Lung (tissue), 12 donors: ENCODE measurements around the gene TAAR1. TPM values are rescaled to one million over a fixed set of nuclear protein-coding genes. Genes with fewer than 3 reads are reported as not detected.

Source experiments
- ATAC-seq: fragments of 200-7000 bp; cut with Tn5 transposase; one replicate; pipeline ENCODE4 v1.9.1; 2020; ENCODE audit warnings: moderate number of reproducible peaks; ENCODE audit not compliant: insufficient read depth, low FRiP score
- DNase-seq, 3 donors: peaks; one replicate each; pipeline ENCODE4 v3.0.0-alpha.2; 2013 to 2017
- H3K27ac ChIP-seq, 2 donors: one replicate each; pipeline ENCODE4 v1.5.1; 2013; ENCODE audit warnings: mild to moderate bottlenecking in 2 of 2, moderate library complexity in 2 of 2, control low read depth in 1 of 2, inconsistent platforms in 1 of 2, low read depth in 1 of 2, low read length in 1 of 2
- H3K27me3 ChIP-seq, 3 donors: one replicate each; pipeline ENCODE4 v1.5.1; 2013; ENCODE audit warnings: low read length in 2 of 3; ENCODE audit not compliant: control insufficient read depth in 3 of 3, insufficient read depth in 3 of 3
- H3K36me3 ChIP-seq, 4 donors: one replicate each; pipeline ENCODE4 v1.5.1; 2013; ENCODE audit warnings: low read length in 4 of 4, mild to moderate bottlenecking in 1 of 4, moderate library complexity in 1 of 4; ENCODE audit not compliant: control insufficient read depth in 4 of 4, insufficient read depth in 4 of 4
- H3K4me1 ChIP-seq, 5 donors: one replicate each; pipeline ENCODE4 v1.5.1; 2013; ENCODE audit warnings: low read length in 5 of 5, mild to moderate bottlenecking in 2 of 5, moderate library complexity in 1 of 5; ENCODE audit not compliant: control insufficient read depth in 5 of 5, insufficient read depth in 5 of 5
- H3K4me3 ChIP-seq: one replicate; pipeline ENCODE4 v1.5.1; 2013; ENCODE audit warnings: mild to moderate bottlenecking, control low read depth, moderate library complexity
- H3K9ac ChIP-seq, 2 donors: one replicate each; pipeline ENCODE4 v1.5.1; 2013; ENCODE audit warnings: low read length in 2 of 2, control low read depth in 1 of 2; ENCODE audit not compliant: insufficient read depth in 1 of 2
- H3K9me3 ChIP-seq, 4 donors: one replicate each; pipeline ENCODE4 v1.5.1; 2013; ENCODE audit warnings: low read length in 3 of 4, mild to moderate bottlenecking in 1 of 4, moderate library complexity in 1 of 4; ENCODE audit not compliant: control insufficient read depth in 4 of 4, insufficient read depth in 3 of 4
- WGBS, 2 donors: extraction: QIAGEN DNeasy Blood & Tissue Kit; methylation state at CpG; one replicate each; pipeline ENCODE4 v1.1.7; 2013; 5-methylcytosine and 5-hydroxymethylcytosine counted together
- polyA plus RNA-seq, 2 donors: library from polyadenylated mRNA; stranded (reverse); fragments of 200-250 nt; gene quantifications; one replicate each; pipeline ENCODE4 v1.2.1, GENCODE V29; 2013
- total RNA-seq, 2 donors: library from RNA; depleted of rRNA in 1 of 2; stranded (reverse); fragments of >200 nt in 1 of 2; gene quantifications; one replicate each; pipeline ENCODE4 v1.2.1, GENCODE V29; 2014 to 2021
- TF ChIP-seq, protein P1 (sequence below): IDR thresholded peaks from 2 replicates; pipeline ENCODE4 v1.5.1; 2012; ENCODE audit warnings: mild to moderate bottlenecking; ENCODE audit errors: control extremely low read depth, extremely low read depth
- donor health status: control.
- donor health status: control.
- donor health status: Bipolar disorder and iron deficiency.
- donor health status: healthy.
- donor health status: DM: yes; HTN: yes; CAD: no.

Gene TAAR1
- total and polyA plus RNA-seq, 4 donors = 0.06 TPM; not detected in 3

DNA sequence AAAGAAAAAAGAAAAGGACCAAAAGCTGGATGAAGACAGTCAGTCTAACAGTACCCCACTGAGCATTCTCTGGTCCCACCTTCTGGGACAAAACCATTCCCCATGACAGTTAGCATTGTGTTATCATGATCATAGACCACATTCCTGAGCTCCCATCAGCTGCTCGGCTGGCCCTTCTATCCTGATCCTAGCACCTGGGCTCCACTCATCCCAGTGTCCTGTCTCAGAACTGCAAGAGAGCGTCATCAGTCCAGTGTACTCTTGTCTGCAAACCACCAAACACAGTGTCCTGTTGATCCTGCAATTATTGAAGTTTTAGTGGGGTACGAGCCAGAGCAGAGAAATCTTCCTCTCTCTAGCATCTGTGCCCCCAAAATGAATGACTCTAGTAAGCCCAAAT, 16.0 kb upstream of the TAAR1 start:
- Histone ChIP-seq H3K9ac (no peak overlapping the region), H3K9me3 (no peaks in the 10 kb centered on the region), H3K36me3 (no peaks in the 10 kb centered on the region), H3K4me3 (no peak overlapping the region), H3K27ac (no peak overlapping the region), H3K27me3 (no peaks in the 10 kb centered on the region), H3K4me1 (no peaks in the 10 kb centered on the region)
- TF ChIP-seq, protein P1, sequence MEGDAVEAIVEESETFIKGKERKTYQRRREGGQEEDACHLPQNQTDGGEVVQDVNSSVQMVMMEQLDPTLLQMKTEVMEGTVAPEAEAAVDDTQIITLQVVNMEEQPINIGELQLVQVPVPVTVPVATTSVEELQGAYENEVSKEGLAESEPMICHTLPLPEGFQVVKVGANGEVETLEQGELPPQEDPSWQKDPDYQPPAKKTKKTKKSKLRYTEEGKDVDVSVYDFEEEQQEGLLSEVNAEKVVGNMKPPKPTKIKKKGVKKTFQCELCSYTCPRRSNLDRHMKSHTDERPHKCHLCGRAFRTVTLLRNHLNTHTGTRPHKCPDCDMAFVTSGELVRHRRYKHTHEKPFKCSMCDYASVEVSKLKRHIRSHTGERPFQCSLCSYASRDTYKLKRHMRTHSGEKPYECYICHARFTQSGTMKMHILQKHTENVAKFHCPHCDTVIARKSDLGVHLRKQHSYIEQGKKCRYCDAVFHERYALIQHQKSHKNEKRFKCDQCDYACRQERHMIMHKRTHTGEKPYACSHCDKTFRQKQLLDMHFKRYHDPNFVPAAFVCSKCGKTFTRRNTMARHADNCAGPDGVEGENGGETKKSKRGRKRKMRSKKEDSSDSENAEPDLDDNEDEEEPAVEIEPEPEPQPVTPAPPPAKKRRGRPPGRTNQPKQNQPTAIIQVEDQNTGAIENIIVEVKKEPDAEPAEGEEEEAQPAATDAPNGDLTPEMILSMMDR = no peak
- DNase-seq (no peak), ATAC-seq (no peak)
- 77 to 86% methylated on average over 3 of the region's 3 CpGs for WGBS, 2 donors

DNA sequence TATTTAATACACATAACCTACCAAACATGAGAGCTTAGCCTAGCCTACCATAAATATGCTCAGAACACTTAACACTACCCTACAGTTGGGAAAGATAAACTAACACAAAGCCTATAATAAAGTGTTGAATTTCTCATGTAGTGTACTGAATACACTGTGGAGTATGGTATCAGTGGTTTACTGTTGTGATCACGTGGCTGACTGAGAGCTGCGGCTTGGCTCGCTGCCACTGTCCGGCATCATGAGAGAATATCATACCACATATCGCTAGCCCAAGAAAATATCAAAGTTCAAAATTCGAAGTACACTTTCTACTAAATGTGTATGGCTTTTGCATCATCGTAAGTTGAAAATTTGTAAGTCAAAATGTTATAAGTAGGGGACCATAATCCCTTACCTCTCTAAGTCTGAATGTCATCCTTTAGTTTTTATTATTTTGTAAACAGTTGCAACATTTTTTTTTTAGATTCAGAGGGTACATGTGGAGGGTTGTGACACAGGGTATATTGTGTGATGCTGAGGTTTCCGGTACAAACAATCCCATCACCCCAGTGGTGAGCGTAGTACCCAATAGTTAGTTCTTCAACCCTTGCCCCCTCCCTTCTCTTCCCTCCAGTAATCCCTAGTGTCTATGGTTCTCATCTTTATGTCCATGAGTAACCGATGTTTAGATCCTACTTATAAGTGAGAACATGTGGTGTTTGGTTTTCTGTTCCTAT, 14.6 kb upstream of the TAAR1 start:
- WGBS, 2 donors = 84 to 85% methylated on average over 10 of the region's 10 CpGs
- Histone ChIP-seq H3K4me3 (no peak overlapping the region), H3K9me3 (no peaks in the 10 kb centered on the region), H3K4me1 (no peaks in the 10 kb centered on the region), H3K36me3 (no peaks in the 10 kb centered on the region), H3K27ac (no peak overlapping the region), H3K9ac (no peak overlapping the region), H3K27me3 (no peaks in the 10 kb centered on the region)
- ATAC-seq (no peak), DNase-seq (peak in 1 of 3 donors; percentile 14)
- TF ChIP-seq, protein P1 = no peak

DNA sequence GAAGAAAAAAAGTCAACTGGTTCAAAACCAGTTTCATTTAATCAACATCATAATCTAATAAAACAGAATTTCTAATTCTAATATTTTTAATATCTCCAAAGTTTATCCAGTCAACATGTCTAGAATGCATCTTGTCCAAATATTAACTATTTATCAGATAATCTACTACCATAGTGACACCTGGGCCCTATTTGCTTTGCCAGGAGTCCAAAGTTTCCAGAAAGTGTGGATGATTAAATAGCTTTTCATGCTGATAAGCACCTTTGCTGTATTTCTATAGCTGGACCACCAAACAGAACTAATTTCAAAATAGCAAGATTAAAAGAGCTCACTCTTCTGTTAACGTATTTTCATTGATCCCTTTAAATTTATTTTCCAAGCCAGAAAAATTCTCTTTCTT, 12.3 kb upstream of the TAAR1 start:
- H3K27ac ChIP-seq = no peak overlapping the region
- H3K9me3 ChIP-seq = no peaks in the 10 kb centered on the region
- H3K27me3 ChIP-seq = no peaks in the 10 kb centered on the region
- no peaks in the 10 kb centered on the region for H3K36me3 ChIP-seq
- no peaks in the 10 kb centered on the region for H3K4me1 ChIP-seq
- TF ChIP-seq, protein P1 = no peak
- H3K4me3 ChIP-seq = no peak overlapping the region
- no peak for ATAC-seq
- H3K9ac ChIP-seq = no peak overlapping the region
- WGBS, 2 donors = 99 to 100% methylated on average over 1 of the region's 1 CpG
- DNase-seq = no peak
